ENCODE measurements around the gene AGTPBP1.

- TF ChIP-seq CTCF (IDR thresholded peaks at IDR 0.05) (no peak), POLR2A (IDR thresholded peaks at IDR 0.05) (no peak)
Observed at GRCh38 chr9:85717220-85717619, 24.5 kb downstream of the AGTPBP1 start.
